WTC11 (cell line): ENCODE measurements around the gene MAN1A2. TPM values are rescaled to one million over a fixed set of nuclear protein-coding genes. Genes with fewer than 3 reads are reported as not detected.
"Not testable (repeated sequence)": the region's sequence is repeated elsewhere in the genome, so short reads cannot be mapped to it uniquely, and the experiment has no call there.

Experiments
- ATAC-seq: fragments of 200-7000 bp; cut with Tn5 transposase; 2 replicates; pipeline ENCODE4 v1.10.0; 2021; ENCODE audit warnings: mild to moderate bottlenecking, moderate library complexity
- CTCF ChIA-PET: fragments of 300-600 bp; sonication (Branson Sonifier 250); formaldehyde crosslinking; loops from one replicate; lab custom pipeline; 2021; ENCODE audit warnings: antibody characterized with exemption; lab: Charles Lee
- POLR2A ChIA-PET: fragments of 350-600 bp; sonication (Branson Sonifier 250); formaldehyde crosslinking; loops from one replicate; lab custom pipeline; 2021; ENCODE audit warnings: antibody characterized with exemption; lab: Charles Lee
- DNase-seq: peaks from one replicate; pipeline ENCODE4 v3.0.0; 2021; ENCODE audit warnings: low spot score
- H3K27ac Mint-ChIP-seq: 2 replicates; pipeline ENCODE4 v1.8.0; 2021; ENCODE audit warnings: mixed read lengths
- H3K27me3 Mint-ChIP-seq: 2 replicates; pipeline ENCODE4 v1.8.0; 2021; ENCODE audit warnings: low read depth, mild to moderate bottlenecking, moderate library complexity, mixed read lengths
- H3K36me3 Mint-ChIP-seq: 2 replicates; pipeline ENCODE4 v1.8.0; 2021; ENCODE audit warnings: mixed read lengths
- H3K4me1 Mint-ChIP-seq: 2 replicates; pipeline ENCODE4 v1.8.0; 2022; ENCODE audit warnings: mixed read lengths
- H3K4me3 Mint-ChIP-seq: 2 replicates; pipeline ENCODE4 v1.8.0; 2021; ENCODE audit warnings: mild to moderate bottlenecking, moderate library complexity, mixed read lengths
- H3K9me3 Mint-ChIP-seq: 2 replicates; pipeline ENCODE4 v1.8.0; 2021; ENCODE audit warnings: mixed read lengths
- ATF1 ChIP-seq: sonication (generic); formaldehyde crosslinking; IDR thresholded peaks from 2 replicates; pipeline ENCODE4 v1.8.1; 2023; ENCODE audit warnings: mild to moderate bottlenecking, moderate library complexity, missing genetic modification reagents
- CDX4 ChIP-seq: fragments of 250-450 bp; sonication (Bioruptor Pico); IDR thresholded peaks from 2 replicates; pipeline ENCODE4 v1.9.0; 2021; ENCODE audit warnings: moderate library complexity, mild to moderate bottlenecking, inconsistent platforms, borderline replicate concordance
- CREB1 ChIP-seq: sonication (generic); formaldehyde crosslinking; IDR thresholded peaks from 2 replicates; pipeline ENCODE4 v1.8.0; 2023; ENCODE audit warnings: mild to moderate bottlenecking, missing genetic modification reagents
- ESRRA ChIP-seq: sonication (generic); formaldehyde crosslinking; IDR thresholded peaks from 2 replicates; pipeline ENCODE4 v1.8.1; 2022; ENCODE audit warnings: mild to moderate bottlenecking, missing genetic modification reagents, borderline replicate concordance
- ETV6 ChIP-seq: sonication (generic); formaldehyde crosslinking; IDR thresholded peaks from 2 replicates; pipeline ENCODE4 v1.8.1; 2022; ENCODE audit warnings: mild to moderate bottlenecking, missing genetic modification reagents
- HMGA2 ChIP-seq: fragments of 250-450 bp; sonication (Bioruptor Pico); IDR thresholded peaks from 2 replicates; pipeline ENCODE4 v1.4.0; 2021; ENCODE audit warnings: mild to moderate bottlenecking, moderate library complexity
- KAT7 ChIP-seq: sonication (generic); formaldehyde crosslinking; IDR thresholded peaks from 2 replicates; pipeline ENCODE4 v1.8.1; 2023; ENCODE audit warnings: missing genetic modification reagents, mild to moderate bottlenecking, borderline replicate concordance
- MLX ChIP-seq: sonication (generic); formaldehyde crosslinking; IDR thresholded peaks from 2 replicates; pipeline ENCODE4 v1.8.1; 2023; ENCODE audit warnings: mild to moderate bottlenecking, missing genetic modification reagents, moderate library complexity
- NR1H2 ChIP-seq: sonication (generic); formaldehyde crosslinking; IDR thresholded peaks from 2 replicates; pipeline ENCODE4 v1.9.0; 2021; ENCODE audit warnings: mild to moderate bottlenecking, moderate library complexity, missing genetic modification reagents
- NR3C1 ChIP-seq: sonication (generic); formaldehyde crosslinking; conservative IDR thresholded peaks from 2 replicates; pipeline ENCODE4 v1.8.1; 2023; ENCODE audit warnings: low read depth, mild to moderate bottlenecking, missing genetic modification reagents
- RELA ChIP-seq: sonication (generic); formaldehyde crosslinking; IDR thresholded peaks from 2 replicates; pipeline ENCODE4 v1.8.1; 2022; ENCODE audit warnings: missing genetic modification reagents, mild to moderate bottlenecking, borderline replicate concordance
- SMAD4 ChIP-seq: sonication (generic); formaldehyde crosslinking; IDR thresholded peaks from 2 replicates; pipeline ENCODE4 v1.8.0; 2022; ENCODE audit warnings: mild to moderate bottlenecking, missing genetic modification reagents
- TCF7 ChIP-seq: sonication (generic); formaldehyde crosslinking; IDR thresholded peaks from 2 replicates; pipeline ENCODE4 v1.8.0; 2022; ENCODE audit warnings: mild to moderate bottlenecking, low read depth, missing genetic modification reagents, moderate library complexity
- TEAD4 ChIP-seq: sonication (generic); formaldehyde crosslinking; IDR thresholded peaks from 2 replicates; pipeline ENCODE4 v1.8.0; 2022; ENCODE audit warnings: mild to moderate bottlenecking, missing genetic modification reagents
- USF2 ChIP-seq: sonication (generic); formaldehyde crosslinking; IDR thresholded peaks from 2 replicates; pipeline ENCODE4 v1.8.1; 2023; ENCODE audit warnings: mild to moderate bottlenecking, missing genetic modification reagents, moderate library complexity
- ZNF138 ChIP-seq: sonication (generic); formaldehyde crosslinking; conservative IDR thresholded peaks from 2 replicates; pipeline ENCODE4 v1.8.1; 2022; ENCODE audit warnings: mild to moderate bottlenecking, moderate library complexity, missing genetic modification reagents
- ZNF671 ChIP-seq: fragments of 250-450 bp; sonication (Bioruptor Pico); IDR thresholded peaks from 2 replicates; pipeline ENCODE4 v1.8.0; 2021; ENCODE audit warnings: mild to moderate bottlenecking
- total RNA-seq: library from RNA; stranded (reverse); gene quantifications from 3 replicates; pipeline ENCODE4 v1.2.3, GENCODE V29; 2021
- TF ChIP-seq, protein P1 (sequence below): fragments of 250-450 bp; sonication (Bioruptor Pico); conservative IDR thresholded peaks from 2 replicates; pipeline ENCODE4 v1.9.0; 2021; ENCODE audit warnings: mild to moderate bottlenecking
- TF ChIP-seq, protein P2 (sequence below): sonication (generic); formaldehyde crosslinking; IDR thresholded peaks from 2 replicates; pipeline ENCODE4 v1.8.0; 2022; ENCODE audit warnings: mild to moderate bottlenecking, missing genetic modification reagents
- TF ChIP-seq, protein P3 (sequence below): sonication (generic); formaldehyde crosslinking; IDR thresholded peaks from 2 replicates; pipeline ENCODE4 v1.8.0; 2022; ENCODE audit warnings: mild to moderate bottlenecking, missing genetic modification reagents
- TF ChIP-seq, protein P4 (sequence below): sonication (generic); formaldehyde crosslinking; IDR thresholded peaks from 2 replicates; pipeline ENCODE4 v1.8.0; 2022; ENCODE audit warnings: missing genetic modification reagents
- TF ChIP-seq, protein P5 (sequence below): fragments of 250-450 bp; sonication (Bioruptor Pico); IDR thresholded peaks from 2 replicates; pipeline ENCODE4 v1.8.0; 2021; ENCODE audit warnings: mild to moderate bottlenecking

Gene MAN1A2
- total RNA-seq, 1 experiment from 2014 or later: 16.0 TPM

DNA sequence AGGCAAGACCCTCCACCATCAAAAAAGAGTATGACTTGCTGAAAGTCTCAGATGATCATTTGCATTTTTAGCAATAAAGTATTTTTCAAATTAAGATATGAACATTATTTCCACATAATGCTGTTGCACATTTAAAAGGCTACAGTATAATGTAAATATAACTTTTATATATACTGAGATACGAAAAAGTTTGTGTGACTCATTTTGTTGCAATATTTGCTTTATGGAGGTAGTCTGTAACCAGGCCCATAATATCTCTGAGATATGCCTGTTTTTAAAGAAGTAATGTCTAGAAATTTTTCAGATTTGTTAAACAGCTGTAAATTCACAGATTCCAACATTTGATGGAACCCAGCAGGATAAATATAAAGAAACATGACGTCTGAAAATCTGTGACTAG, 86.7 kb downstream of the MAN1A2 start:
- H3K4me1 Mint-ChIP-seq: no peaks in the 10 kb centered on the region
- peaks cover 23% of the 10 kb centered on the region for H3K9me3 Mint-ChIP-seq
- CTCF ChIA-PET: no interaction called here
- peaks cover 22% of the 10 kb centered on the region for H3K36me3 Mint-ChIP-seq
- no peak for DNase-seq
- ATAC-seq: no peak
- H3K27ac Mint-ChIP-seq: no peak overlapping the region
- POLR2A ChIA-PET: no interaction called here
- no peak overlapping the region for H3K4me3 Mint-ChIP-seq
- TF ChIP-seq MLX (CRISPR knock-in tag): no peak
- no peak for TF ChIP-seq ATF1 (CRISPR knock-in tag)
- TF ChIP-seq, protein P1, sequence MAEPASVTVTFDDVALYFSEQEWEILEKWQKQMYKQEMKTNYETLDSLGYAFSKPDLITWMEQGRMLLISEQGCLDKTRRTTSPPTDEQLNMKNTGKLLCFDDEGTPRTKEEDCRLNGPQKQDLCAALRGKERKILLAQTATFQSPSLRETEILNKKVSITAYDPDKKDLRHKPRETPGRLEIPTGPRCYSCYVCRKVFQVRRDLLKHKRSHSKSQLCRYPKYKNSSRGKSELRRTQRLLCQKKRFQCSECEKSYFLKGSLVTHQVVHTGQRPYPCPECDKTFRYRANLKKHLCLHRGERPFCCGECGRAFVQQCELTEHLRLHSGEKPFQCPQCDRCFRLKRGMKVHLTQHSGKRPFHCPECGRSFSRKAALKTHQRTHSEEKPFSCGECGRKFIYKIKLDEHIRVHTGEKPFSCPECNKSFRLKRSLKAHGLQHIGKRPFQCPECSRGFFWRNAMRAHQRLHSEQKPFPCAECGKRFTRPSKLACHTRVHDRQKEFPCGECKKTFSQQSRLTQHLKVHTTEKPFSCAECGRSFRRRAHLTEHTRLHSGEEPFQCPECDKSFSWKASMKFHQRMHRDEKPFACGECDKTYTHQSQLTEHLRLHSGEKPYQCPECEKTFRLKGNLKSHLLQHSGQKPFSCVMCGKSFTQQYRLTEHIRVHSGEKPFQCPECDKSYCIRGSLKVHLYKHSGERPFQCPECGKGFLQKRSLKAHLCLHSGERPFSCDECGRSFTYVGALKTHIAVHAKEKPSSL (CRISPR knock-in tag): no peak
- no peak for TF ChIP-seq CREB1
- TF ChIP-seq RELA (CRISPR knock-in tag): no peak
- TF ChIP-seq KAT7 (CRISPR knock-in tag): no peak
- no peak for TF ChIP-seq TCF7 (CRISPR knock-in tag)
- no peak for TF ChIP-seq HMGA2 (CRISPR knock-in tag)
- TF ChIP-seq, protein P2, sequence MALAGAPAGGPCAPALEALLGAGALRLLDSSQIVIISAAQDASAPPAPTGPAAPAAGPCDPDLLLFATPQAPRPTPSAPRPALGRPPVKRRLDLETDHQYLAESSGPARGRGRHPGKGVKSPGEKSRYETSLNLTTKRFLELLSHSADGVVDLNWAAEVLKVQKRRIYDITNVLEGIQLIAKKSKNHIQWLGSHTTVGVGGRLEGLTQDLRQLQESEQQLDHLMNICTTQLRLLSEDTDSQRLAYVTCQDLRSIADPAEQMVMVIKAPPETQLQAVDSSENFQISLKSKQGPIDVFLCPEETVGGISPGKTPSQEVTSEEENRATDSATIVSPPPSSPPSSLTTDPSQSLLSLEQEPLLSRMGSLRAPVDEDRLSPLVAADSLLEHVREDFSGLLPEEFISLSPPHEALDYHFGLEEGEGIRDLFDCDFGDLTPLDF: no peak
- no peak for TF ChIP-seq NR3C1 (CRISPR knock-in tag)
- TF ChIP-seq NR1H2 (CRISPR knock-in tag): no peak
- TF ChIP-seq USF2 (CRISPR knock-in tag): no peak
- no peak for TF ChIP-seq ZNF671 (CRISPR knock-in tag)
- TF ChIP-seq SMAD4 (CRISPR knock-in tag): no peak
- TF ChIP-seq, protein P3, sequence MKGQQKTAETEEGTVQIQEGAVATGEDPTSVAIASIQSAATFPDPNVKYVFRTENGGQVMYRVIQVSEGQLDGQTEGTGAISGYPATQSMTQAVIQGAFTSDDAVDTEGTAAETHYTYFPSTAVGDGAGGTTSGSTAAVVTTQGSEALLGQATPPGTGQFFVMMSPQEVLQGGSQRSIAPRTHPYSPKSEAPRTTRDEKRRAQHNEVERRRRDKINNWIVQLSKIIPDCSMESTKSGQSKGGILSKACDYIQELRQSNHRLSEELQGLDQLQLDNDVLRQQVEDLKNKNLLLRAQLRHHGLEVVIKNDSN (CRISPR knock-in tag): no peak
- no peaks in the 10 kb centered on the region for H3K27me3 Mint-ChIP-seq

- H3K4me1 Mint-ChIP-seq, H3K36me3 Mint-ChIP-seq, H3K4me3 Mint-ChIP-seq, H3K27ac Mint-ChIP-seq, ATAC-seq, H3K27me3 Mint-ChIP-seq, POLR2A ChIA-PET, DNase-seq, H3K9me3 Mint-ChIP-seq: not testable (repeated sequence)
- CTCF ChIA-PET: interaction anchor here (0.7 to 1.5 kb wide), 2 partner anchors 12 to 42 kb away, joined by 4 to 5 read pairs; no protein-coding TSS in a partner anchor
Observed at GRCh38 chr1:117458410-117458809, 91.2 kb downstream of the MAN1A2 start.

DNA sequence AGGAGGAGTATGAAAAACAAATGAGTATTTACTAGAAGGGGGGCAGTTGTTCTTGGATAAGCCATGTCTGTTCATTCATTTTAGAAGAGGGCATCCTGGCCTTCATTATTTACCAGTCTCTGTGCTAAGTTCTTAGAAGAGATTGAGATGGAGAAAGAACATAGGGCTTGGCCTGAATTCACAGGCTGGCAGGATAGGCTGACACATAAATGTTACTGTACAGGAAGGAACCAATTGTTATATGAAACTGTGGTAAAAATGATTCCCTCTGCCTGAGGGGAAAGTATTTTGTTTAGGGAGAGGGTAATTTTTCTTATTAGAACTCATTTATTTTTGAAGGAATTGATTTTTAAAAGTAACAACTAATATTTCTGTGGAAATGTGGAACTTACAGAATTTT, 99.5 kb downstream of the MAN1A2 start:
- DNase-seq (no peak), ATAC-seq (no peak)
- H3K4me1 Mint-ChIP-seq: no peaks in the 10 kb centered on the region
- no peaks in the 10 kb centered on the region for H3K9me3 Mint-ChIP-seq
- CTCF ChIA-PET: no interaction called here
- POLR2A ChIA-PET: no interaction called here
- no peaks in the 10 kb centered on the region for H3K36me3 Mint-ChIP-seq
- no peak overlapping the region for H3K4me3 Mint-ChIP-seq
- H3K27me3 Mint-ChIP-seq: no peaks in the 10 kb centered on the region
- H3K27ac Mint-ChIP-seq: no peak overlapping the region
- TF ChIP-seq ZNF138 (CRISPR knock-in tag): no peak
- TF ChIP-seq, protein P4, sequence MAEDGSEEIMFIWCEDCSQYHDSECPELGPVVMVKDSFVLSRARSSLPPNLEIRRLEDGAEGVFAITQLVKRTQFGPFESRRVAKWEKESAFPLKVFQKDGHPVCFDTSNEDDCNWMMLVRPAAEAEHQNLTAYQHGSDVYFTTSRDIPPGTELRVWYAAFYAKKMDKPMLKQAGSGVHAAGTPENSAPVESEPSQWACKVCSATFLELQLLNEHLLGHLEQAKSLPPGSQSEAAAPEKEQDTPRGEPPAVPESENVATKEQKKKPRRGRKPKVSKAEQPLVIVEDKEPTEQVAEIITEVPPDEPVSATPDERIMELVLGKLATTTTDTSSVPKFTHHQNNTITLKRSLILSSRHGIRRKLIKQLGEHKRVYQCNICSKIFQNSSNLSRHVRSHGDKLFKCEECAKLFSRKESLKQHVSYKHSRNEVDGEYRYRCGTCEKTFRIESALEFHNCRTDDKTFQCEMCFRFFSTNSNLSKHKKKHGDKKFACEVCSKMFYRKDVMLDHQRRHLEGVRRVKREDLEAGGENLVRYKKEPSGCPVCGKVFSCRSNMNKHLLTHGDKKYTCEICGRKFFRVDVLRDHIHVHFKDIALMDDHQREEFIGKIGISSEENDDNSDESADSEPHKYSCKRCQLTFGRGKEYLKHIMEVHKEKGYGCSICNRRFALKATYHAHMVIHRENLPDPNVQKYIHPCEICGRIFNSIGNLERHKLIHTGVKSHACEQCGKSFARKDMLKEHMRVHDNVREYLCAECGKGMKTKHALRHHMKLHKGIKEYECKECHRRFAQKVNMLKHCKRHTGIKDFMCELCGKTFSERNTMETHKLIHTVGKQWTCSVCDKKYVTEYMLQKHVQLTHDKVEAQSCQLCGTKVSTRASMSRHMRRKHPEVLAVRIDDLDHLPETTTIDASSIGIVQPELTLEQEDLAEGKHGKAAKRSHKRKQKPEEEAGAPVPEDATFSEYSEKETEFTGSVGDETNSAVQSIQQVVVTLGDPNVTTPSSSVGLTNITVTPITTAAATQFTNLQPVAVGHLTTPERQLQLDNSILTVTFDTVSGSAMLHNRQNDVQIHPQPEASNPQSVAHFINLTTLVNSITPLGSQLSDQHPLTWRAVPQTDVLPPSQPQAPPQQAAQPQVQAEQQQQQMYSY (CRISPR knock-in tag): no peak
- TF ChIP-seq ETV6 (CRISPR knock-in tag): no peak
- TF ChIP-seq, protein P5, sequence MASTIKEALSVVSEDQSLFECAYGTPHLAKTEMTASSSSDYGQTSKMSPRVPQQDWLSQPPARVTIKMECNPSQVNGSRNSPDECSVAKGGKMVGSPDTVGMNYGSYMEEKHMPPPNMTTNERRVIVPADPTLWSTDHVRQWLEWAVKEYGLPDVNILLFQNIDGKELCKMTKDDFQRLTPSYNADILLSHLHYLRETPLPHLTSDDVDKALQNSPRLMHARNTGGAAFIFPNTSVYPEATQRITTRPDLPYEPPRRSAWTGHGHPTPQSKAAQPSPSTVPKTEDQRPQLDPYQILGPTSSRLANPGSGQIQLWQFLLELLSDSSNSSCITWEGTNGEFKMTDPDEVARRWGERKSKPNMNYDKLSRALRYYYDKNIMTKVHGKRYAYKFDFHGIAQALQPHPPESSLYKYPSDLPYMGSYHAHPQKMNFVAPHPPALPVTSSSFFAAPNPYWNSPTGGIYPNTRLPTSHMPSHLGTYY: no peak
- no peak for TF ChIP-seq ESRRA (CRISPR knock-in tag)
- TF ChIP-seq CDX4 (CRISPR knock-in tag): no peak
- no peak for TF ChIP-seq TEAD4
- no peak for TF ChIP-seq TCF7 (CRISPR knock-in tag)
